Measurements from ENCODE around the gene C8B. TPM values are rescaled to one million over a fixed set of nuclear protein-coding genes. Genes with fewer than 3 reads are reported as not detected.

C8B gene
- total and polyA plus RNA-seq, 2 experiments from 2014 or later: not detected

- H3K4me1 ChIP-seq (ENCODE audit: insufficient read depth): 0 out of 2 replicates have a peak, but pooled peaks cover 5% of the 10 kb centered on the region
- no peak overlapping the region for H3K27ac Mint-ChIP-seq
- peak overlapping the region; percentile 63; the same call in 1 of the 2 replicates for H2AFZ ChIP-seq
- peaks cover 5% of the 10 kb centered on the region; the same call in 2 of the 3 replicates for H3K4me1 Mint-ChIP-seq
- no peak for DNase-seq (ENCODE audit: low spot score)
- peaks cover 1% of the 10 kb centered on the region for H3K27me3 Mint-ChIP-seq (ENCODE audit: insufficient read depth, low read depth, poor library complexity)
- ATAC-seq: no peak
- no peaks in the 10 kb centered on the region for H3F3A ChIP-seq (replicated peaks; ENCODE audit: low read depth)
- H3K4me2 ChIP-seq: no peak overlapping the region
- no peak overlapping the region for H3K4me3 ChIP-seq
- TF ChIP-seq ZNF331 (CRISPR knock-in tag; IDR thresholded peaks at IDR 0.05; ENCODE audit: low read depth) (no peak), NANOG (IDR thresholded peaks at IDR 0.05; ENCODE audit: borderline replicate concordance) (no peak), CREB1 (CRISPR knock-in tag; IDR thresholded peaks at IDR 0.05; ENCODE audit: low read depth) (no peak), ZNF462 (CRISPR knock-in tag; IDR thresholded peaks at IDR 0.05) (no peak), ETS1 (IDR thresholded peaks at IDR 0.05) (no peak), EZH2phosphoT487 (IDR thresholded peaks at IDR 0.05; ENCODE audit: unreplicated experiment) (no peak), ZNF114 (CRISPR knock-in tag; IDR thresholded peaks at IDR 0.05) (no peak), STAT1 (IDR thresholded peaks at IDR 0.05; ENCODE audit: unreplicated experiment) (no peak), EZH2 (IDR thresholded peaks at IDR 0.05; ENCODE audit: low read depth, unreplicated experiment) (no peak), CTCF (conservative IDR thresholded peaks at IDR 0.05; ENCODE audit: low read depth in 2 of 2) (no peak), REST (IDR thresholded peaks at IDR 0.05; ENCODE audit: unreplicated experiment) (no peak), POLR2AphosphoS5 (IDR thresholded peaks at IDR 0.05; ENCODE audit: low read depth) (no peak), JUNB (IDR thresholded peaks at IDR 0.05; ENCODE audit: unreplicated experiment) (no peak)
- H4K20me1 ChIP-seq (replicated peaks; ENCODE audit: insufficient read depth): no peaks in the 10 kb centered on the region
- H3K79me2 ChIP-seq (replicated peaks; ENCODE audit: insufficient read depth): no peaks in the 10 kb centered on the region
- no peaks in the 10 kb centered on the region for H3K36me3 Mint-ChIP-seq (ENCODE audit: low read depth)
- H3K27ac ChIP-seq (ENCODE audit: low read depth): no peak overlapping the region
- peaks cover 1% of the 10 kb centered on the region; the same call in 1 of the 2 replicates for H3K9me2 ChIP-seq (ENCODE audit: insufficient read depth)
- H3K27me3 ChIP-seq (ENCODE audit: insufficient read depth): no peaks in the 10 kb centered on the region
- no peaks in the 10 kb centered on the region for H3K36me3 ChIP-seq (ENCODE audit: insufficient read depth)
- no peaks in the 10 kb centered on the region for H3K9me3 Mint-ChIP-seq
- no peak overlapping the region for H3K4me3 Mint-ChIP-seq
These were observed 45.2 kb downstream of the C8B start for GRCh38 chr1:56920591-56921001.

Data from GM23338 (cell line).